ENCODE results near the gene VARS1. TPM values are rescaled to one million over a fixed set of nuclear protein-coding genes. Genes with fewer than 3 reads are reported as not detected.
"Not testable (repeated sequence)": the region's sequence is repeated elsewhere in the genome, so short reads cannot be mapped to it uniquely, and the experiment has no call there.

VARS1 gene
- total and polyA plus RNA-seq, 2 donors from 2014 or later = 30.3 to 79.0 TPM

DNA sequence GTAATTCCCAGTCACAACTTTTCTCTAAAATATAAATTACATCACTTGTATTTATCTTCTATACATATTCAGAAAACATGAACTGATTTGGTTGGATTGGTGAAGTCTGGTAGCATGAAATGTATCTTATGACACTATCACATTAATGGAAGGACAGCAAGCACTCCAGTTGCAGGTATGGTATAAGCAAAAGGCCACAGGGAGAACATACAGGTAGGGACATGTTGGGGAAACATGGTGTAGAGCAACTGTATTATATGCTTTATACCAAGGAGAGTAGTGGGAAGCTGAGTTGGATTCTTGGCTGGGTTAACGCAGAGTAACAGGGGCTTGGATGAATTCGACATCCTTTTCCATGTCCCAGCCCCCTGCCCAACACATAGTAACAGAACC is 1.4 kb upstream of the VARS1 start:
- TF ChIP-seq, protein P1, sequence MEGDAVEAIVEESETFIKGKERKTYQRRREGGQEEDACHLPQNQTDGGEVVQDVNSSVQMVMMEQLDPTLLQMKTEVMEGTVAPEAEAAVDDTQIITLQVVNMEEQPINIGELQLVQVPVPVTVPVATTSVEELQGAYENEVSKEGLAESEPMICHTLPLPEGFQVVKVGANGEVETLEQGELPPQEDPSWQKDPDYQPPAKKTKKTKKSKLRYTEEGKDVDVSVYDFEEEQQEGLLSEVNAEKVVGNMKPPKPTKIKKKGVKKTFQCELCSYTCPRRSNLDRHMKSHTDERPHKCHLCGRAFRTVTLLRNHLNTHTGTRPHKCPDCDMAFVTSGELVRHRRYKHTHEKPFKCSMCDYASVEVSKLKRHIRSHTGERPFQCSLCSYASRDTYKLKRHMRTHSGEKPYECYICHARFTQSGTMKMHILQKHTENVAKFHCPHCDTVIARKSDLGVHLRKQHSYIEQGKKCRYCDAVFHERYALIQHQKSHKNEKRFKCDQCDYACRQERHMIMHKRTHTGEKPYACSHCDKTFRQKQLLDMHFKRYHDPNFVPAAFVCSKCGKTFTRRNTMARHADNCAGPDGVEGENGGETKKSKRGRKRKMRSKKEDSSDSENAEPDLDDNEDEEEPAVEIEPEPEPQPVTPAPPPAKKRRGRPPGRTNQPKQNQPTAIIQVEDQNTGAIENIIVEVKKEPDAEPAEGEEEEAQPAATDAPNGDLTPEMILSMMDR (IDR thresholded peaks at IDR 0.05; ENCODE audit: borderline replicate concordance, extremely low read depth, insufficient read depth) = no peak
- no peaks in the 10 kb centered on the region for H3K36me3 ChIP-seq (ENCODE audit: control insufficient read depth in 2 of 3, insufficient read depth in 3 of 3, low read length in 3 of 3)
- peaks cover 0 to 5% (median 0%) of the 10 kb centered on the region in 3 donors for H3K4me1 ChIP-seq (ENCODE audit: control insufficient read depth in 2 of 3, insufficient read depth in 2 of 3, low read depth in 1 of 3, low read length in 3 of 3)
- intact Hi-C loops (cut with DNase I) = no loop called here
- H3K27ac ChIP-seq (ENCODE audit: low read depth in 2 of 2, low read length in 2 of 2) = no peak overlapping the region
- DNase-seq = no peak
- H3K27me3 ChIP-seq (ENCODE audit: control insufficient read depth, insufficient read depth, low read length) = no peaks in the 10 kb centered on the region
- FAIRE-seq = no peak
- no peak overlapping the region for H3K9ac ChIP-seq (ENCODE audit: low read length in 3 of 3)
- H3K9me3 ChIP-seq (ENCODE audit: control insufficient read depth in 2 of 3, insufficient read depth in 1 of 3, low read length in 3 of 3) = no peaks in the 10 kb centered on the region
- H3K4me3 ChIP-seq (ENCODE audit: low read length in 3 of 3) = no peak overlapping the region

DNA sequence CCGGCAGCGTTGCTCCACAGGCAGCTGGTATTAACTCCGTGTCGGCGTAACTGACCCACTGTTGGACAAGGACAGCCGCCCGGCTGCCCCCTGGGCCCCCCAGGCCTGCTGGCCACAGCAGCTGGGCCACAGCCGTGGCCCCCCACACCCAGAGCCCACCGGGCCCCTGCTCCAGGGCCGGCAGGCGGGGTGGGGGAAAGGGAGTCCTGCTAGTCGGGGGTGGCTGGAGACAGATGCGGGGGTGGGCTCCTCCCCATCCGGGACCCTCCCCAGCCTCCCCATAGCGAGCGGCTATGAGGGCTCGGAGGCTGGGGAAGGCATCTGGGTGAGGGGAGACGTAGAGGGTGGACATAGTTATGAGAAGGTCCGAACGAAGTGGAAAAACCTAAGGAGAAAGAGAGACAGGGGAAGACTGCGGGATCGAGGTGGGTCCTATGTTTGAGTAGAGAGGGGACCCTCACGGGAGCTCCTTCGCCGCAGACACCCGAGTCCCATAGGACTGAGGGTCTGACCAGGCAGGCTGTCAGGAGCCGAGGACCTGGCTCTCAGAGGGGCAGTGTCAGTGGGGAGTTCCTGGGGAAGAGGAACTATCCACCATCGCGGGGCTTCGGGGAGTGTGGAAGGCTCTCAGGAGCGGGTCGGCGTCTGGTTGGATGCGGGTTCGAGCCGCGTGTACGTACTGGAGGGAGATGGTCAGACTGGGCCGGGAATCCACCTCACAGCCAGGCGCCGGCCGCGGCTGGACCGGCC is 511 bp downstream of the VARS1 start:
- FAIRE-seq (no peak), DNase-seq (peak; percentile 31 to 86 (median 49))
- Histone ChIP-seq H3K36me3 (ENCODE audit: control insufficient read depth in 2 of 3, insufficient read depth in 3 of 3, low read length in 3 of 3) (no peaks in the 10 kb centered on the region), H3K27ac (ENCODE audit: low read depth in 2 of 2, low read length in 2 of 2) (peak overlapping the region; percentile 91 to 92), H3K4me1 (ENCODE audit: control insufficient read depth in 2 of 3, insufficient read depth in 2 of 3, low read depth in 1 of 3, low read length in 3 of 3) (peaks cover 0 to 5% (median 0%) of the 10 kb centered on the region in 3 donors), H3K27me3 (ENCODE audit: control insufficient read depth, insufficient read depth, low read length) (no peaks in the 10 kb centered on the region), H3K4me3 (ENCODE audit: low read length in 3 of 3) (peak overlapping the region; percentile 78 to 94 (median 91)), H3K9ac (ENCODE audit: low read length in 3 of 3) (peak overlapping the region; percentile 76 to 99 (median 98)), H3K9me3 (ENCODE audit: control insufficient read depth in 2 of 3, insufficient read depth in 1 of 3, low read length in 3 of 3) (no peaks in the 10 kb centered on the region)
- TF ChIP-seq, protein P1 (IDR thresholded peaks at IDR 0.05; ENCODE audit: borderline replicate concordance, extremely low read depth, insufficient read depth) = no peak
- intact Hi-C loops (cut with DNase I) = no loop called here

DNA sequence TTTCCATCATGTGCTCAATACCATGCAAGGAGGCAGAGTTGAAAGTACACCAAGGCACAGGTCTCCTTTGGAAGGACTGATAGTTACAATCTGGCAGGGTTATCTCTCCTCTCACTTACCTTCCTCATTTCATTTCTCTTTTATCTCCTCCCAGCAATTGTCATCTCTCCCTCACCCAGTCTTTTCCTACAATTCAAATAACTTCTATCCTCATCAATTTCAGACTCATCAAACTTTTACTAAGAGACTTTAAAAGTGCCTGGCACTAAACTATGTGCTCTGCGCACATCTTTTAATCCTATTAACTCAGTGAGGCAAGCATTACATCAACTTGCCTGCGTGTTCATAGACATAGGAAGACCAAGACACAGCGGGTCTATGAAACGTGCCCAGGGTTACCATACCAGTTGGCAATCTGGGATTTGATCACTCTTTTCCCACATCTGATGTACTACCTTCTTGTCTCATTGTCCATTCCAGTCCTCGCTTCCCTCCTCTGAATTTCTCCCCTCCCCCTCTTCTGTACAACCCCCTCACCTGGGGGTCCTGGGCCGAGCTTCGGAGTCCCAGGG is 1.2 kb downstream of the VARS1 start:
- H3K36me3 ChIP-seq (ENCODE audit: control insufficient read depth in 2 of 3, insufficient read depth in 3 of 3, low read length in 3 of 3) = no peaks in the 10 kb centered on the region
- H3K27ac ChIP-seq (ENCODE audit: low read depth in 2 of 2, low read length in 2 of 2) = peak overlapping the region; percentile 91 to 92
- no peaks in the 10 kb centered on the region for H3K27me3 ChIP-seq (ENCODE audit: control insufficient read depth, insufficient read depth, low read length)
- FAIRE-seq (no peak), DNase-seq (peak in 1 of 5 donors; percentile 28)
- TF ChIP-seq, protein P1 (IDR thresholded peaks at IDR 0.05; ENCODE audit: borderline replicate concordance, extremely low read depth, insufficient read depth) = no peak
- peaks cover 0 to 5% (median 0%) of the 10 kb centered on the region in 3 donors for H3K4me1 ChIP-seq (ENCODE audit: control insufficient read depth in 2 of 3, insufficient read depth in 2 of 3, low read depth in 1 of 3, low read length in 3 of 3)
- peak overlapping the region; percentile 21 to 99 (median 98) for H3K9ac ChIP-seq (ENCODE audit: low read length in 3 of 3)
- H3K4me3 ChIP-seq (ENCODE audit: low read length in 3 of 3) = peak overlapping the region; percentile 57 to 94 (median 91)
- H3K9me3 ChIP-seq (ENCODE audit: control insufficient read depth in 2 of 3, insufficient read depth in 1 of 3, low read length in 3 of 3) = no peaks in the 10 kb centered on the region
- intact Hi-C loops (cut with DNase I) = no loop called here

DNA sequence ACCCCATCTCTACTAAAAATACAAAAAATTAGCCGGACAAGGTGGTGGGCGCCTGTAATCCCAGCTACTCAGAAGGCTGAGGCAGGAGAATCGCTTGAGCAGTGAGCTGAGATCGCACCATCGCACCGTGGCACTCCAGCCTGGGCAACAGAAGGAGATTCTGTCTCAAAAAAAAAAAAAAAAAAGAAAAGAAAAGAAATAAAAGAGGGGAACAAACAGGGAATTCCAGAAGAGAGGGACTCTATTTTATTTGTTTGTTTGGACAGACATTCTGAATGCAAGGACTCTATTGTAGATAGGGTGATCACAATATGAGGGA is 1.7 kb downstream of the VARS1 start:
- H3K27ac ChIP-seq (ENCODE audit: low read depth in 2 of 2, low read length in 2 of 2); intact Hi-C loops (cut with DNase I): not testable (repeated sequence)

More for the DNA sequence above, 1.7 kb downstream of the VARS1 start:
- Histone ChIP-seq H3K4me3 (ENCODE audit: low read length in 3 of 3) (peak overlapping the region in 1 of 3 donors; percentile 57), H3K9ac (ENCODE audit: low read length in 3 of 3) (peak overlapping the region in 2 of 3 donors; percentile 7 to 99)
- H3K4me1 ChIP-seq (ENCODE audit: control insufficient read depth in 2 of 3, insufficient read depth in 2 of 3, low read depth in 1 of 3, low read length in 3 of 3); H3K27me3 ChIP-seq (ENCODE audit: control insufficient read depth, insufficient read depth, low read length); DNase-seq; H3K36me3 ChIP-seq (ENCODE audit: control insufficient read depth in 2 of 3, insufficient read depth in 3 of 3, low read length in 3 of 3); FAIRE-seq; H3K9me3 ChIP-seq (ENCODE audit: control insufficient read depth in 2 of 3, insufficient read depth in 1 of 3, low read length in 3 of 3): not testable (repeated sequence)
